ENCODE measurements around the gene CDHR4.

DNA sequence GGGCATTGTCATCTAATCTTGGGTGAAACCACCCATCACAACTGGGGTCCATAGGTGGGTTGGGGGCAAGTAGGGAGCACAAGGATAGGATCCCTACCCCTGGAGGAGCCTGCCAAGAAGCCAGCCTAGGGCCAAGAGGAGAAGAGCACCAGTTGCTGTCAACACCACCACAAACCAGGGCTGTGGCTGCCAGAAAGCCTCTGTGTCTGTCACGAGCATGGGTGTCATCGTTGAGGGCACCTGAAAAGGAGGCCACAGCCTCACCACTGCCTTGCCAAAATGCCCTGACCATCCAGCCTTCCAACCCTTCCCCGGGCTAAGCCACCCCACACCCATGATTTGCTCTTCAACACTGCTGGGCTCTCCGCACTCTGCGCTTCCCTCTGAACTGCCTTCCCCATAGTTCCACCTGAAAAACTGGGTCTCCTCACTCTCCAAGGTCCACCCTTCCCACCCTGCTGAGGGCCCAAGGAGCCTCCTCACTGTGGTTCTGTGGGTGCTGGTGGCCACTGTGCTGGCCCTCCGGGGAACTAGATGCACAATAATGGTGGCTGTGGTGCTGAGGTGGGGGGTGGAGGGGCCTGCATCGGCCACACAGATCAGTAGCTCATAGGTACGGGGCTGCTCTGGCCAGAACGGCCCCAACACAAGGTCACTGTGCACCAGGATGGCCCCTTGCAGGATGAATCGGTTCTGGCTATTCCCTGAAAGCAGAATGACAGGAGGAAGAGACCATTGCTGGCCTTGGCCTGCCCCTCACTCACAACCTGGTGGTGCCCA, 7.1 kb downstream of the CDHR4 start:
- TF ChIP-seq POLR2A (IDR thresholded peaks at IDR 0.05; ENCODE audit: control extremely low read depth in 1 of 2, low read depth in 2 of 2, low read length in 2 of 2) (no peak), POLR2AphosphoS5 (IDR thresholded peaks at IDR 0.05; ENCODE audit: low read depth, low read length) (no peak), TBP (IDR thresholded peaks at IDR 0.05; ENCODE audit: low read depth, low read length) (no peak), CHD1 (IDR thresholded peaks at IDR 0.05; ENCODE audit: low read depth, low read length) (no peak), KDM5A (IDR thresholded peaks at IDR 0.05; ENCODE audit: low read length) (no peak), SIX5 (IDR thresholded peaks at IDR 0.05; ENCODE audit: low read depth, low read length) (no peak), MAX (IDR thresholded peaks at IDR 0.05) (no peak)
- TF ChIP-seq, protein P1, sequence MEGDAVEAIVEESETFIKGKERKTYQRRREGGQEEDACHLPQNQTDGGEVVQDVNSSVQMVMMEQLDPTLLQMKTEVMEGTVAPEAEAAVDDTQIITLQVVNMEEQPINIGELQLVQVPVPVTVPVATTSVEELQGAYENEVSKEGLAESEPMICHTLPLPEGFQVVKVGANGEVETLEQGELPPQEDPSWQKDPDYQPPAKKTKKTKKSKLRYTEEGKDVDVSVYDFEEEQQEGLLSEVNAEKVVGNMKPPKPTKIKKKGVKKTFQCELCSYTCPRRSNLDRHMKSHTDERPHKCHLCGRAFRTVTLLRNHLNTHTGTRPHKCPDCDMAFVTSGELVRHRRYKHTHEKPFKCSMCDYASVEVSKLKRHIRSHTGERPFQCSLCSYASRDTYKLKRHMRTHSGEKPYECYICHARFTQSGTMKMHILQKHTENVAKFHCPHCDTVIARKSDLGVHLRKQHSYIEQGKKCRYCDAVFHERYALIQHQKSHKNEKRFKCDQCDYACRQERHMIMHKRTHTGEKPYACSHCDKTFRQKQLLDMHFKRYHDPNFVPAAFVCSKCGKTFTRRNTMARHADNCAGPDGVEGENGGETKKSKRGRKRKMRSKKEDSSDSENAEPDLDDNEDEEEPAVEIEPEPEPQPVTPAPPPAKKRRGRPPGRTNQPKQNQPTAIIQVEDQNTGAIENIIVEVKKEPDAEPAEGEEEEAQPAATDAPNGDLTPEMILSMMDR (IDR thresholded peaks at IDR 0.05; ENCODE audit: control extremely low read depth in 1 of 3, insufficient read depth in 1 of 3, low read depth in 1 of 3, low read length in 3 of 3): no peak
